22Rv1 (cell line): ENCODE results near the gene APPL2.

Experiments
- H3K27ac ChIP-seq: fragments of 450-650 bp; 2 replicates; pipeline ENCODE4 v1.5.1; 2017
- ZFX ChIP-seq: fragments of 450-650 bp; IDR thresholded peaks from 2 replicates; pipeline ENCODE4 v1.6.1; 2017; ENCODE audit warnings: antibody characterized with exemption, borderline replicate concordance
- TF ChIP-seq, protein P1 (sequence below): fragments of 450-650 bp; IDR thresholded peaks from 2 replicates; pipeline ENCODE4 v1.5.1; 2017; ENCODE audit warnings: mild to moderate bottlenecking

The APPL2 gene

DNA sequence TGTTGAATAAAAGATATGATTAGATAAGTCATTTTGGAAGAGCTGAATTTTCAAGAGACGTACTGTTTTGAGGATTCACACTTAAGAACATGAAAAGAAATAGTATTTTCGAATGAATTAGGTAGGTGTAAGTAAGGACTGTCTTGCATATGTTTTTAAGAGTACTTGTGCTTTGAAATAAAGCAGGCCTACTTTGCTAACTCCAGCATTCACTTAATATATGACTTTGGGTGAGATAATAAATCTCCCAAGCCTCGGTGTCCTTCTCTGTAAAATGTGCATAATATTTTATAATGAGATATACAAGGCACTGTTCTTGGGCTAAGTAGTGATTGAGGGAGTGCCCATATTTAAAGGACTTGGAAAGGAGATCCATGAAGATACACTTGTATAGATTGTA, 73.8 kb downstream of the APPL2 start:
- H3K27ac ChIP-seq = no peak overlapping the region
- TF ChIP-seq, protein P1, sequence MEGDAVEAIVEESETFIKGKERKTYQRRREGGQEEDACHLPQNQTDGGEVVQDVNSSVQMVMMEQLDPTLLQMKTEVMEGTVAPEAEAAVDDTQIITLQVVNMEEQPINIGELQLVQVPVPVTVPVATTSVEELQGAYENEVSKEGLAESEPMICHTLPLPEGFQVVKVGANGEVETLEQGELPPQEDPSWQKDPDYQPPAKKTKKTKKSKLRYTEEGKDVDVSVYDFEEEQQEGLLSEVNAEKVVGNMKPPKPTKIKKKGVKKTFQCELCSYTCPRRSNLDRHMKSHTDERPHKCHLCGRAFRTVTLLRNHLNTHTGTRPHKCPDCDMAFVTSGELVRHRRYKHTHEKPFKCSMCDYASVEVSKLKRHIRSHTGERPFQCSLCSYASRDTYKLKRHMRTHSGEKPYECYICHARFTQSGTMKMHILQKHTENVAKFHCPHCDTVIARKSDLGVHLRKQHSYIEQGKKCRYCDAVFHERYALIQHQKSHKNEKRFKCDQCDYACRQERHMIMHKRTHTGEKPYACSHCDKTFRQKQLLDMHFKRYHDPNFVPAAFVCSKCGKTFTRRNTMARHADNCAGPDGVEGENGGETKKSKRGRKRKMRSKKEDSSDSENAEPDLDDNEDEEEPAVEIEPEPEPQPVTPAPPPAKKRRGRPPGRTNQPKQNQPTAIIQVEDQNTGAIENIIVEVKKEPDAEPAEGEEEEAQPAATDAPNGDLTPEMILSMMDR = no peak
- TF ChIP-seq ZFX = no peak

DNA sequence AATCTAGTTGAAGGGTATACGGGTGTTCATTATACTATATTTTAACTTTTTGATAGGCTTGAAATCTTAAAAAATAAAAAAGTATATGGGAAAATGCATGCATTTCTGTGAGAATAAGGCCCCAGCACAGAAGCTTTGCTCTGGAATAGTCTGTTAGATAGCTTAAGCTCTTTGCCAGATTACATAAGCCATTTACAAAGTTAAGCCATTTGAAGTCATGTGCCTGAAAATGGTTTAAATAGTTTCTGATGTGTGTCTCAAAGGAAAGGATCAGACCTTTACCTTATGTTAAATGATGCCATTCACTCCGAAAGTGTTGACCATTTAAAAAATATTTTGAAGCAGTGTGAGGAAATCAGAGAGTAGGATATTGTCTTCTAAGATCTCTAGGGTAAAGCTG, 77.1 kb downstream of the APPL2 start:
- TF ChIP-seq, protein P1 = no peak
- no peak for TF ChIP-seq ZFX
- no peak overlapping the region for H3K27ac ChIP-seq

DNA sequence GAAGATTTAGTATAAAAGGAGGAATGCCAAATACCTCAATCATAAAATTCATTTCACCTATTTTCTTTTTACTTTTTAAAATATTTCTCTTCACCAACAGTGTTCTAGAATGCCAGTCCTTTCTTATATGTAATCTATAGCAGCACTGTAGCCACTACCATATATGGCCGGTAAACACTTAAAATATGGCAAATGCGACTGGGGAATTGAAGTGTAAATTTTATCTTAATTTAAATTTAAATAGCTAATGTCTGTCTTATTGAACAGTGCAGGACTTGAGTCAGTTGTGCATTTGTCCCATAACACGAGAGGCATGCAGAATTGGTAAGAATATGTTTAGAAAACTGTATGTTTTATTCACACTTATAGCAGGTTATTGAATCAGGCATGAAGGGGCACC, 78.4 kb downstream of the APPL2 start:
- no peak overlapping the region for H3K27ac ChIP-seq
- TF ChIP-seq ZFX = no peak
- TF ChIP-seq, protein P1 = no peak

DNA sequence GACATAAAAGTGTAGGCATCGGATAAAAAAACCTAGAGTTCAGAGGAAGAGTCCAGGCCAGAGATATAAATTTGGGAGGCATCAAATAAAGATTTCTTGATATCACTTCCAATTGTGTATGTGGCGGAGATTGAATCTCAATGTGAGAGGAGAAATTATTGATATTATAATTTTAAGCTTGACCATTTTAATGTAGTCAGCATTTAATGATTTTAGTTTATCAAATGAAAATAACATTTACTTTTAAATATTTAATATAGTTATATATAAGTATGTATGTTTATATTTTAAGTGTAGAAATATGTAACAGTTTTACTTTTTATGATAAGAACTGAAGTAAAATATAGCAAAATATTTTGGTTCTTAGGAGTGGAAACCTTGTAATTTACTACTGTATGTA, 79.7 kb downstream of the APPL2 start:
- TF ChIP-seq ZFX = no peak
- TF ChIP-seq, protein P1 = no peak
- H3K27ac ChIP-seq = no peak overlapping the region

DNA sequence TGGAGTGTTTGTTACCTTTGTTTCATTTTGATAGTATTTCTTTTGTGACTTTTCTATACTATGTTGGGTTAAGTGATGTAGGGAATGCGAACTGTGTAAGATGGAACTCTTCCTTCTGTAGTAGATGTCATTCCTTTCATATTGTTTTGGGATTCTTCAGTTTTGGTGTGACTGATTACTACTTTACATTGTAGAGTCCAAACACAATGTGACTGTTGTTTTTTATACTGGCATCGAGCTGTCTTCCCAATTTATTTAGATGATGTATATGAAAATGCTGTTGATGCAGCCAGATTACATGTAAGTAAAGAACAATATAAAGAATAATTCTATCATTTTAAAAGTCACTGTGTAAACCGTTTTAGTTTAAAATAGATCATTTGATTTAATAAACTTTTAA, 93.7 kb downstream of the APPL2 start:
- H3K27ac ChIP-seq = no peak overlapping the region
- no peak for TF ChIP-seq ZFX
- TF ChIP-seq, protein P1 = no peak

DNA sequence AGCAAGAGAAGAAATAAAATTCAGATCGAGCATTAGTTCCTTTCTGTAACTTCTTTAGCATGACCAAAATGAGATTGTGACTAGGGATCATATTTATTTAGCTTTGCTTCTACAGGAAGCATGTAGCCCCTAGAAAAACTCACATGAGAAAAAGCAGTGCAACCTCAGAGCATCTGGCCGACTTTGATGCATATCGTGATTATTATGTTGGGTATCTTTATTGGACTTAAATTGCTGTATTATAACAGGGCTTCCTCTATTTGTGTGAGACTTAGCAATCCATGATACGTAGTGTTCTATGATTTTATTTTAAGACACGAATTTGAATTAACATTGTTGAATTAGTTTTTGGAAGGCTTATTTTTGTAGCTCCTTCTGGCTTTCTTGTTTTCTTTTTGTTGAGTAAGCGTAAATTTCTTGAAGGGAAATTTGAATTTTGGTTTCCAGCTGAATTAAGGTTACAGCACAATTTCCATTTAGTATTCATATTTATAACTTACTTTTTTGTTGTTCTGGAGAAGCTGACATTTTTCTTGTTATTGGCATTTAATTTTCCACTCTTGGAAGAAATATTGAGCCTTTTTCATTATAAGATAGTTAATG, 94.6 kb downstream of the APPL2 start:
- TF ChIP-seq, protein P1 = no peak
- TF ChIP-seq ZFX = no peak
- H3K27ac ChIP-seq = no peak overlapping the region

DNA sequence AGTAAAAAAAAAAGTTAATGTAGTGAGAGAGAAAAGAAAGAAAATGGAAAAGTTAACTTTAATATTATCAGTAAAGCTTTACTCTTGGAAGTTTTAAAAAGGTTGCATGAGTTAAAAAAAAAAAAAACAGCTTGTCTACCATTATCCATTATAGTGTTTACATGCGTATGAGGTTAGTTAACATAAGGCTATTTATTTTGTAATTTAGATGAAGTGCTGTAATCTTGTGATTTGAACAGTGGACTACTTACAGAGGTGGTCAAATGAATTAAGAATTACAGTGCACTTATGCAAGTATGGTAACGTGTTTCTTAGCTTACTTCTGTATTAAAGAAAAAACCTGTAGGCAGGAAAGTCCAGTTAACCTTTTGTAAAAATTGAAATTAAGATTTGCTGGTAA, 97.7 kb downstream of the APPL2 start:
- H3K27ac ChIP-seq = no peak overlapping the region
- no peak for TF ChIP-seq ZFX
- TF ChIP-seq, protein P1 = no peak
